ENCODE measurements around the gene RDH11. TPM values are rescaled to one million over a fixed set of nuclear protein-coding genes. Genes with fewer than 3 reads are reported as not detected.

The RDH11 gene
- total RNA-seq, 6 donors from 2014 or later, result 42.8 to 61.1 (median 49.4) TPM

DNA sequence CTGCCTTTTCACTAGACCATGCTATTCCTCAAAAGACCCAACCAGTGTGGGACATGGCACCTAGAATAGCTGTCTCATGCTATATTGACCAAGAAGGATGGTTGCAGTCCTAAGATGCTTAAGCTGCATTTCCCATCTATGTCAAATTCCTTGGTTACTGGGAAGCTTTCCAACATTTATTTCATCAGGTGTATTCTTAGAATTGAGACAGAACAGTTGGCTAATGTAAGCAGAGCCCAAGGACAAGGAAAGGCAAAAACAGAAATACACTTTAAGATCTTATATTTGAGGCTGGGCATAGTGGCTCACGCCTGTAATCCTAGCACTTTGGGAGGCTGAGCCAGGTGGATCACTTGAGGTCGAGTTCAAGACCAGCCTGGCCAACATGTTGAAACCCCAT lies 51.1 kb downstream of the RDH11 start:
- WGBS, 2 donors, result 79% methylated on average over 2 of the region's 2 CpGs
- DNase-seq (no peak), ATAC-seq (ENCODE audit: low FRiP score in 2 of 2) (no peak)
- Histone ChIP-seq H3K27ac (no peak overlapping the region), H3K36me3 (peaks cover 6 to 38% (median 19%) of the 10 kb centered on the region in 4 donors), H3K4me1 (no peaks in the 10 kb centered on the region), H3K4me3 (no peak overlapping the region), H3K9me3 (no peaks in the 10 kb centered on the region), H3K27me3 (no peaks in the 10 kb centered on the region)
- TF ChIP-seq CTCF (IDR thresholded peaks at IDR 0.05) (no peak), POLR2AphosphoS5 (IDR thresholded peaks at IDR 0.05) (no peak), POLR2A (IDR thresholded peaks at IDR 0.05) (no peak), EP300 (IDR thresholded peaks at IDR 0.05) (no peak)

DNA sequence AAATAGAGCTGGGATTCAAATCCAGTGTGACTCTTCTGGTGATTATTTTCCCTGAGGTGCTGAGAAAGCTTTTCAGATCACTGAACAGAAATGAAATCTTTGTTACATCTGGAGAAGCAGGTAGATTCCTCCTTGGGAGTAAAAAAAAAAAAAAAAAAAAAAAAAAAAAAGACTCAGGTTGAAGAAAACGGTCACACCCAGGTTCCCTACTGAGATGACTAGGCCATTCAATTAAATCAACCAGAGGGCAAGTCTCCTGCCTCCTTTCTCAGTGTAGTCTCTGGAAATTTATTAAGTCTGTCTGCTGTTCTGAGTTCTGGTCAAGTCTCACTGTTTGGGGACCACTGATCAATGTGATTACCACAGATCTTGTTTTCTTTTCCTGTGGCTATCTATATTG lies 51.9 kb downstream of the RDH11 start:
- H3K9me3 ChIP-seq, result no peaks in the 10 kb centered on the region
- H3K27ac ChIP-seq, result no peak overlapping the region
- H3K27me3 ChIP-seq, result no peaks in the 10 kb centered on the region
- ATAC-seq (ENCODE audit: low FRiP score in 2 of 2) (no peak), DNase-seq (no peak)
- peaks cover 5 to 31% (median 12%) of the 10 kb centered on the region in 4 donors for H3K36me3 ChIP-seq
- H3K4me1 ChIP-seq, result no peaks in the 10 kb centered on the region
- H3K4me3 ChIP-seq, result no peak overlapping the region
- no peak for TF ChIP-seq POLR2AphosphoS5 (IDR thresholded peaks at IDR 0.05)
- no peak for TF ChIP-seq POLR2A (IDR thresholded peaks at IDR 0.05)
- no peak for TF ChIP-seq CTCF (IDR thresholded peaks at IDR 0.05)
- TF ChIP-seq EP300 (IDR thresholded peaks at IDR 0.05), result no peak
- 66 to 81% methylated on average over 1 of the region's 1 CpG for WGBS, 2 donors

GRCh38 chr14:67641902-67642749 lies 53.4 kb downstream of the RDH11 start:
- H3K36me3 ChIP-seq, result peaks cover 5 to 16% (median 7%) of the 10 kb centered on the region in 4 donors
- H3K4me3 ChIP-seq, result no peak overlapping the region
- no peak for DNase-seq
- H3K9me3 ChIP-seq, result no peaks in the 10 kb centered on the region
- H3K27ac ChIP-seq, result no peak overlapping the region
- no peak for TF ChIP-seq POLR2A (IDR thresholded peaks at IDR 0.05)
- TF ChIP-seq POLR2AphosphoS5 (IDR thresholded peaks at IDR 0.05), result no peak
- no peak for TF ChIP-seq CTCF (IDR thresholded peaks at IDR 0.05)
- TF ChIP-seq EP300 (IDR thresholded peaks at IDR 0.05), result no peak
- H3K4me1 ChIP-seq, result no peaks in the 10 kb centered on the region
- ATAC-seq (ENCODE audit: low FRiP score in 2 of 2), result no peak
- WGBS, 2 donors, result 87 to 90% methylated on average over 5 of the region's 5 CpGs
- no peaks in the 10 kb centered on the region for H3K27me3 ChIP-seq

DNA sequence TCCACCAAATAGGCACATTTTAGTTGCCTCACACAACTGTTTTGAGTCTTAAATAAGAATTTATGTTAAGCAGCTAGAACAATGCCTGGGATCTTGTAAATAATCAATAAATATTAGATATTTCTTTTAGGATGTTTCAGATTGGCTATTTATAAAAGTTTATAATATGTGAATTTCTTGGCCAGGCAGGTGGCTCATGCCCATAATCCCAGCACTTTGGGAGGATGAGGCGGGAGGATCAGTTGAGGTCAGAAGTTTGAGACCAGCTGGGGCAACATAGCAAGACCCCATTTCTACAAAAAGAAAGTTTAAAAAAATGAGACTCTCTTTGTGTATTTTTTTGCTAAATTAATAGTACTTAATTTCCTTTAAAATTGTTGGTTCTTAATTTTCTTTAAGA lies 54.1 kb downstream of the RDH11 start:
- H3K9me3 ChIP-seq, result no peaks in the 10 kb centered on the region
- H3K27ac ChIP-seq, result no peak overlapping the region
- H3K4me1 ChIP-seq, result no peaks in the 10 kb centered on the region
- TF ChIP-seq POLR2AphosphoS5 (IDR thresholded peaks at IDR 0.05) (no peak), EP300 (IDR thresholded peaks at IDR 0.05) (no peak), CTCF (IDR thresholded peaks at IDR 0.05) (no peak), POLR2A (IDR thresholded peaks at IDR 0.05) (no peak)
- H3K36me3 ChIP-seq, result peaks cover 1 to 10% (median 5%) of the 10 kb centered on the region in 4 donors
- H3K27me3 ChIP-seq, result no peaks in the 10 kb centered on the region
- ATAC-seq (ENCODE audit: low FRiP score in 2 of 2) (no peak), DNase-seq (no peak)
- 100% methylated on average over 1 of the region's 1 CpG for WGBS, 2 donors
- no peak overlapping the region for H3K4me3 ChIP-seq

- no peaks in the 10 kb centered on the region for H3K36me3 ChIP-seq
- H3K4me1 ChIP-seq, result no peaks in the 10 kb centered on the region
- H3K27ac ChIP-seq, result no peak overlapping the region
- no peak for DNase-seq
- no peaks in the 10 kb centered on the region for H3K27me3 ChIP-seq
- no peak for ATAC-seq (ENCODE audit: low FRiP score in 2 of 2)
- H3K4me3 ChIP-seq, result no peak overlapping the region
- TF ChIP-seq CTCF (IDR thresholded peaks at IDR 0.05), result no peak
- 94 to 100% methylated on average over 3 of the region's 3 CpGs for WGBS, 2 donors
- no peaks in the 10 kb centered on the region for H3K9me3 ChIP-seq
Observed at GRCh38 chr14:67638642-67639041, 56.9 kb downstream of the RDH11 start.

Data from upper lobe of left lung (tissue), 6 donors.